Upper lobe of right lung (tissue), 1 donor: ENCODE data around the gene NCKAP5. TPM values are rescaled to one million over a fixed set of nuclear protein-coding genes. Genes with fewer than 3 reads are reported as not detected.

Source experiments
- ATAC-seq: fragments of 200-7000 bp; cut with Tn5 transposase; one replicate; pipeline ENCODE4 v1.9.1; 2020; ENCODE audit warnings: mild to moderate bottlenecking, moderate library complexity
- DNase-seq: peaks from one replicate; pipeline ENCODE4 v3.0.0-alpha.2; 2020
- H3K27ac ChIP-seq: fragments of 200-600 bp; one replicate; pipeline ENCODE4 v1.8.0; 2022
- H3K27me3 ChIP-seq: fragments of 200-600 bp; one replicate; pipeline ENCODE4 v1.8.0; 2022; ENCODE audit warnings: mild to moderate bottlenecking
- H3K36me3 ChIP-seq: fragments of 200-600 bp; one replicate; pipeline ENCODE4 v1.8.0; 2022
- H3K4me1 ChIP-seq: fragments of 200-600 bp; one replicate; pipeline ENCODE4 v1.8.0; 2022
- H3K4me3 ChIP-seq: fragments of 200-600 bp; one replicate; pipeline ENCODE4 v1.8.0; 2022; ENCODE audit warnings: mild to moderate bottlenecking
- H3K9me3 ChIP-seq: fragments of 200-600 bp; one replicate; pipeline ENCODE4 v1.8.0; 2022
- CTCF ChIP-seq: fragments of 200-600 bp; IDR thresholded peaks from one replicate; pipeline ENCODE4 v1.8.0; 2022; ENCODE audit warnings: antibody characterized with exemption
- intact Hi-C: fragments of 100-400 bp; cut with DNase I; formaldehyde crosslinking; loops from one replicate; pipeline ENCODE4 v1.11.0; 2022
- total RNA-seq: library from RNA; stranded (reverse); fragmentation: NEBNext Ultra II Directional; extraction: Animal tissue kit (Norgen Biotek cat#: 25700); gene quantifications from one replicate; pipeline ENCODE4 v1.2.1, GENCODE V29; 2021
- donor health status: DM: no; HTN: yes; CAD: no; lungs with severe emphysema.

The NCKAP5 gene
- total RNA-seq, 1 donor from 2014 or later = 40.8 TPM

GRCh38 chr2:133063775-133064174 lies 504.5 kb downstream of the NCKAP5 start:
- Histone ChIP-seq H3K27me3 (no peaks in the 10 kb centered on the region), H3K4me1 (no peaks in the 10 kb centered on the region), H3K27ac (no peak overlapping the region), H3K4me3 (no peak overlapping the region), H3K9me3 (no peaks in the 10 kb centered on the region), H3K36me3 (no peaks in the 10 kb centered on the region)
- TF ChIP-seq CTCF = no peak
- intact Hi-C loops = no loop called here
- ATAC-seq = no peak
- DNase-seq = no peak

- Histone ChIP-seq H3K27ac (no peak overlapping the region), H3K36me3 (no peaks in the 10 kb centered on the region), H3K4me3 (no peak overlapping the region), H3K9me3 (no peaks in the 10 kb centered on the region), H3K27me3 (no peaks in the 10 kb centered on the region), H3K4me1 (no peaks in the 10 kb centered on the region)
- no peak for DNase-seq
- intact Hi-C loops = no loop called here
- ATAC-seq = no peak
- TF ChIP-seq CTCF = no peak
These were observed 505.2 kb downstream of the NCKAP5 start for GRCh38 chr2:133062931-133063665.

- intact Hi-C loops = no loop called here
- Histone ChIP-seq H3K4me1 (no peaks in the 10 kb centered on the region), H3K27me3 (no peaks in the 10 kb centered on the region), H3K27ac (no peak overlapping the region), H3K9me3 (no peaks in the 10 kb centered on the region), H3K36me3 (no peaks in the 10 kb centered on the region), H3K4me3 (no peak overlapping the region)
- DNase-seq (no peak), ATAC-seq (no peak)
- no peak for TF ChIP-seq CTCF
These were observed 506.2 kb downstream of the NCKAP5 start for GRCh38 chr2:133061874-133062593.

- no peak overlapping the region for H3K4me3 ChIP-seq
- no peak for TF ChIP-seq CTCF
- intact Hi-C loops = no loop called here
- H3K27me3 ChIP-seq = no peaks in the 10 kb centered on the region
- ATAC-seq (peak; percentile 95), DNase-seq (no peak)
- no peaks in the 10 kb centered on the region for H3K36me3 ChIP-seq
- H3K4me1 ChIP-seq = no peaks in the 10 kb centered on the region
- peak overlapping the region; percentile 33 for H3K27ac ChIP-seq
- no peaks in the 10 kb centered on the region for H3K9me3 ChIP-seq
These were observed 514.0 kb downstream of the NCKAP5 start for GRCh38 chr2:133054297-133054696.

- no peaks in the 10 kb centered on the region for H3K36me3 ChIP-seq
- no peak overlapping the region for H3K27ac ChIP-seq
- no peaks in the 10 kb centered on the region for H3K9me3 ChIP-seq
- no peak for ATAC-seq
- no peak for DNase-seq
- intact Hi-C loops = no loop called here
- H3K4me3 ChIP-seq = no peak overlapping the region
- H3K4me1 ChIP-seq = no peaks in the 10 kb centered on the region
- no peak for TF ChIP-seq CTCF
- H3K27me3 ChIP-seq = no peaks in the 10 kb centered on the region
These were observed 514.7 kb downstream of the NCKAP5 start for GRCh38 chr2:133053541-133053940.
